ENCODE measurements around the gene SPANXA1. TPM values are rescaled to one million over a fixed set of nuclear protein-coding genes. Genes with fewer than 3 reads are reported as not detected.

Gene SPANXA1
- 0.20 to 0.23 TPM in 2 of 5 replicates, not detected in the others for total RNA-seq (2022; extraction: Qiagen RNA extraction)

GRCh38 chrX:141584638-141585037, at the start of gene SPANXA1:
Gene SPANXA1, minus strand, starts transcription at chrX:141584738. Its CDS starts 60 bp downstream, at chrX:141584678.

GRCh38 chrX:141589408-141589807, 4.9 kb upstream of the SPANXA1 start, which contains the start of gene SPANXA2:
Gene SPANXA2, plus strand, starts transcription at chrX:141589708. Its CDS starts 60 bp downstream, at chrX:141589768.

Other genes with a start within 250 kb of the SPANXA1 start
- 0.20 to 0.23 TPM in 2 of 5 replicates, not detected in the others for gene SPANXA2, start 5.0 kb upstream of the SPANXA1 start, total RNA-seq (2022; extraction: Qiagen RNA extraction)
- 0.18 to 0.48 TPM in 2 of 5 replicates, not detected in the others for gene SPANXD, start 114.0 kb upstream of the SPANXA1 start, total RNA-seq (2022; extraction: Qiagen RNA extraction)